ENCODE data around the gene FZD8.

FZD8 gene

DNA sequence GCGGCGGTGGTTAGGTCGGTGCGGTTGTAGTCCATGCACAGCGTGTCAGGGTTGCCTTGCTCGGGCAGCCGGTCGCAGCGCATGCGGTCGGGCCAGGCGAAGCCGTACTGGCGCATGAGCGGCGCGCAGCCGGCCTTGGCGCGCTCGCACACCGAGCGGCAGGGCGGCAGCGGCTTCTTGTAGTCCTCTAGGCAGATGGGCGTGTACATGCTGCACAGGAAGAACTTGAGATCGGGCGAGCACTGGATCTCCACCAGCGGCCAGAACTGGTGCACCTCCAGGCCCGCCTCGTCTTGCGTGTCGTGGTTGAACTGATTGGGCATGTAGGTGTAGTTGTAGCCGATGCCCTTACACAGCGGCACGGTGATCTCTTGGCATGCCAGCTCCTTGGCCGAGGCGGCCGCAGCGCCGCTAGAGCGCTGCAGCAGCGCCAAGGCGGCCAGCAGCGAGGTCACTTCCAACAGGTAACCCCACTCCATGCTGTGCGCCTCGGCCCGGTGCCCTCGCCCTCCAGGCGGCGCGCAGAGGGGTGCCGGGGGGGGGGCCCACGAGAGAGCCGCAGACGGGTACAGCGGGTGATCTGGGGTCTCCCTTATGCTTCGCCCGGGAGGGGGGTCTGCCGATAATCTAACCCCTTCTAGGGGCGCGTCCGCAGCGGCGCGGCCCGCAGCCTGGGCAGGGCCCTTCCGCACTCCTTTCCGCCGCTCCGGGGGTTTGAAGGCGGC is 983 bp downstream of the FZD8 start:
- DNase-seq, result peak; percentile 63

DNA sequence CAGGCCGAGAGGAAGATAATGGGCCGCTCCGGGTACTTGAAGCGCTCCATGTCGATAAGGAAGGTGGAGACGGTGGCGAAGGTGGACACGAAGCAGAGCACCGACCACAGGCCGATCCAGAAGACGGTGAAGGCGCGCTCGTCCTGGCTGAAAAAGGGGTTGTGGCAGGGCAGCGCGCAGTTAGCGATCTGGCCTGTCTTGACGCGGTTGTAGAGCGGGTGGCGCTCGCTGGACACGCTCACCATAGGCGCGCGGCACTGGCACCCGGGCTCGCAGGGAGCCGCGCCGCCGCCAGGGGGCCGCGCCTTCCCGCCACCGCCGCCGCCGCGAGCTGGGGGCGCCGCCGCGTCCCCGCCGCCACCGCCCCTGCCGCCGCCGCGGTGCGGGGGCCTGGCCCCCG is 1.6 kb downstream of the FZD8 start:
- peak; percentile 52 for DNase-seq

DNA sequence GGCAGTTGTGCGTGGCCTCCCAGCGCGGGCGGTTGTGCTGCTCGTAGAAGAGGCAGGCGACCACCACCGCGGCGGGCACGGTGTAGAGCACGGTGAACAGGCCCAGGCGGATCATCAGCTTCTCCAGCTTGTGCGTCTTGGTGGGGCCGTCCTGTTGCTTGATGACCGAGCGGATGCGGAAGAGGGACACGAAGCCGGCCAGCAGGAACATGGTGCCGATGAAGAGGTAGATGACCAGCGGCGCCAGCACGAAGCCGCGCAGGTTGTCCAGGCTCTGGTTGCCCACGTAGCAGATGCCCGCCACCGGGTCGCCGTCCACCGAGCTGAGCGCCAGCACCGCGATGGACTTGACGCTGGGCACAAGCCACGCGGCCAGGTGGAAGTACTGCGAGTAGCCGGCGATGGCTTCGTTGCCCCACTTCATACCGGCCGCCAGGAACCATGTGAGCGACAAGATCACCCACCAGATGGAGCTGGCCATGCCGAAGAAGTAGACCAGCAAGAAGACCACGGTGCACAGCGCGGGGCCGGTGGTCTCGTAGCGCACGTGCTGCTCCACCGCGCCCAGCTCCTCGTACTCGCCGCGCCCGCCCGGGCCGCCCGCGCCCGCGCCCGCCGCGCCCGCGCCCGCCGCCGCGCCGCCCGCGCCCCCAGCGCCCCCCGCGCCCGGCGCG is 2.2 kb downstream of the FZD8 start:
- DNase-seq, result peak; percentile 8

DNA sequence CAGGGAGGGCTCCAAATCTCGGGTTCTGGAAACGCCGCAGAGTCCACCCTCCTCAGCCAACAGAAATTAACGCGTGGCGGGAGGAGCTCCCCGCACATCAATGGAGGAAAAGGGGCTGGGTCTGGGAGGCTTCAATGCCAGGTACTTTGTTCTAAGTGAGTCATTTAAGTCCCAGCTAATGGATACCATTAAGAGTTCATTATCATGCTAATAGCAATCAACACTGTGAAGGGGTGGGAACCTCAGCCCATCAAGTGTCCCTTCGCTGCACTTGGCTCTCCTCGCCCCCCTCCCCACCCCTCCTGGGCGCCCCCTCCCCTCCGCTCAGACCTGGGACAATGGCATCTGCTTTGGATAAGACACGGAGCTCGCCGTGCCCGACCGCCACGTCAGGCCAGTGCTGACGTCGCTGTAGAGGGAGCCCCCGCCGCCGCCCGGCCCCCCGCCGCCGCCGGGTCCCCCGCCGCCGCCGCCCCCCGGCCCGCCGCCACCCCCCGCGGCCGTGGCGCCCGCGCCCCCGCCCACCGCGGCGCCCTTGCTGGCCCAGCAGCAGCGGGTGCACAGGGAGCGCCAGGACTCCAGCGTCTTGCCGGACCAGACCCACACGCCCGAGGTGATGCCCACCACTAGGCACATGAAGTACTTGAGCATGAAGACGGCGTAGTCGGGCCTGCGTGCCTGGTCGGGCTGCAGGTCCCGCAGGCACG is 2.9 kb downstream of the FZD8 start:
- no peak for DNase-seq

DNA sequence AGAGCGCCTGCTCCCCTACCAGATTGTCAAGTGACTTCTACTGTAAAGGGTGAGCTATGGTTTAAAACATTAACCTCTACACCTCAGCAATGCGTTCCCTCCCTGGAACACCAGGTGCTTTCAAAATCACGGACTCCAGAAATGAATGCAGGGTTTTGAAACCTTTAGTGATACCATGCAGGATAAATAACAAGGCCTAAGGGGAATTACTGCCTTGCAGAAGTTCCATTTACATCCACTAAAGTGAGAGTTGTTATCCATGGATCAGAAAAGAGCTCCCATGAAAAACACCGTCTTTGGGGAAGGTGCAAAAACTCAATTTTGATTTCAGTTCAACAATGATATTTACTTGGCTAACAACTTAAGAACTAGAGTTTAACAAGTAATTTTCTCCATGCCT is 4.0 kb downstream of the FZD8 start:
- no peak for DNase-seq

DNA sequence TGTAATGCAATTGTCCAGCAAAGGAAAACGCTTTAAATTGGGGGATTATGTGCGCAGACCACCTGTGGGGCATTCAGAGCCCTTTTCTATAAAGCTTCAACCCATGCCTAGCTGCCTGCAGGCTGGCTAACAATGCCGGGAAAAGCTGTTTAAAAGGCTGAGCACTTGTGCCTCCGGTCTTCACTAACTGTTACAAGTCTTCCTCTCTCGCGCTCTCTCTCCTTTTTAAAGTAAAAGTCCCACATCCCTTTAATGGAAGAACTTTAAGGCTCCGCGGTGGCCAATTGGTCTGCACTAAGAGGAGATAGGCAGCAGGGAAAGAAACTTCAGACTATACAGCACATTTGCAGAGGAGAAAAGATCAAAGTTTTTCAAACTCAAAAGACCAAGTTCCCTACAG is 4.6 kb downstream of the FZD8 start:
- DNase-seq, result no peak

DNA sequence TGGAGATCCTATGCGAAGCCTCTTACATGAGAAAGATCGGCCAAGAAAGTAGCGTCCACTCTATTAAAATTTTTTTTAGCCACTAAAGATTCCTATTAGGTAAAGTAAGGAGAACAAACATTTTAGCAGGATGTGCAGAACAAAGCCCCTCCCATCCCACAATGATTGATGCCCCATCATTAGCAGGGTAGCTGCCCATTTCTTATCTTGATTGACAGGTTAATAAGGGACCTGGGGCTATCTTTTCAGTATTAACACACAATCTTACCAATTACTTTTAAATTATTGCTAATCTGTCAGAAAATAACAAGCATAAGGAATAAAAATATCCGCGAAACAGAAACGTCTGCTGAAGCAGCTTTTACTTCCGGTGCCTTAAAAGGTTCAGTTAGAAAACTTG is 5.1 kb downstream of the FZD8 start:
- DNase-seq, result no peak

DNA sequence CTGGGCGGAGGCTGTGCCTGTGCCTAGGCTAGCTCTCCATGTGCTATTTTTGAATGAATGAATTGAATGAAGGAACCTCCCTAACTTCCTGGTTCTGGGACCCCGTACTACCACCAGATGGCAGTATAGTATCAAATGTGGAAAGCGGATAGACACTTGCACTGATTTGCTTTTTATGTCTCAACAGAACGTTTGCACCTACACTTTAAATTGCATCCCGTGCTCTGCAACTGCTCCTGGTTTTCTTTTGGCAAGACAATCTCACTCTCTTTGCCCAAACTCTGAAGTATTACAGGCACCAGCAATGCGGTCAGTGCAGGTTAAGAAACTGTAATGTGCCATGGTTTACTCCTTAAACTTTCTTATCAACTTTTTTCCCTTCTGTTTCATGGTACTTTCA is 6.5 kb downstream of the FZD8 start:
- peak; percentile 59 for DNase-seq

DNA sequence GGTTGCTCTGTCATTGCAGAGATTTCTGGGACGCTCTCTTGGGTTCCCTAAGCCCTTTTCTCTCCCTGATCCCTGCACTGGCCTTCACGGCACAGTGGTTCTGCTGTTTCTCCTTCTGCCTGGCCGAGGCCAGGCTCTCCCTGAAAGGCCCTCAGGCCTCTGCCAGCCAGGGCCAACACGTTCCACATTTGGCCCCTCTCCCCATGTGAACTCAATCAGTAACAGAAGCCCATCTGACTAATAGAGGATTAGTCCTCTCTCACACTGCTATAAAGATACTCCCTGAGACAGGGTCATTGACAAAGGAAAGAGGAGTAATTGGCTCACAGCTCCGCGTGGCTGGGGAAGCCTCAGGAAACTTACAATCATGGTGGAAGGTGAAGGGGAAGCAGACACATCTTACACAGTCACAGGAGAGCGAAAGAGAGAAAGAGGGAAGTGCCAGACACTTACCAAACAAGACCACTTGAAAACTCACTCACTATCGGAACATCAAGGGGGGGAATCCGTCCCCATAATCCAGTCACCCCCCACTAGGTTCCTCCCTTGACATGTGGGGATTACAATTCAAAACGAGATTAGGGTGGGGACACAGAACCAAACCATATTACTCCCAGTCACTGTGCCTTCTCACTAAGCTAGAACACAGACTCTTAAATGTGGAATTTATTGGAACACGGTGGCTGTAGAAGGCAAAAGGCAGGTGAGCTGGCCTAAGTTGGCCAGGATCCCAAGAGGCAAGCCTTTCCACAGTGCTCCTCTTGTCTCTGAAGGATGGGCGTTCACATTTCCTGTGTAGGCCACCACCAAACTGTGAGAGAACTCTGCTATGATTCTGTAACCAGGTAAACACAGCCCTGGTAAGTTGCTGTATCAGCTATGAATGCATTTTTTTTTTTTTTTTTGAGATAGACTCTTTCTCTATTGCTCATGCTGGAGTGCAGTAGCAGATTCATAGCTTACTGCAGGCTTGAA is 8.8 kb downstream of the FZD8 start:
- DNase-seq, result peak; percentile 15

DNA sequence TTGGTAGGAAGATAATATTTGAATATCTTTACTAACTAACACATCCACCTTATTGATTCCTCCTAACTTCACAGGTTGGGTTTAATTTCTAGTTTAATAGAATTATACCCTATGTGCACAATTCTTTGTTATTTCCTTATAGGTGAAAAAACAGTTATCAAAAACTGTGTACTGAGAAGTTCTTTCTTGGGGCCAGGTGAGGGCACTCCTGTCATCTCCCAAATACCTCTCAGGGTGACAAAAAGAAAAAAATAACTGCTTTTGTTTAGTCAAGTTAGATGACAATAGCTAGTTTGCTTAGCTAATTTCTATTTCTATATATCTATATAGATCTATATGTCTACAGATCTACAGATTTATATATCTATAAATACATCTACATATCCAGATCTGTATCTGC is 10.1 kb downstream of the FZD8 start:
- no peak for DNase-seq

DNA sequence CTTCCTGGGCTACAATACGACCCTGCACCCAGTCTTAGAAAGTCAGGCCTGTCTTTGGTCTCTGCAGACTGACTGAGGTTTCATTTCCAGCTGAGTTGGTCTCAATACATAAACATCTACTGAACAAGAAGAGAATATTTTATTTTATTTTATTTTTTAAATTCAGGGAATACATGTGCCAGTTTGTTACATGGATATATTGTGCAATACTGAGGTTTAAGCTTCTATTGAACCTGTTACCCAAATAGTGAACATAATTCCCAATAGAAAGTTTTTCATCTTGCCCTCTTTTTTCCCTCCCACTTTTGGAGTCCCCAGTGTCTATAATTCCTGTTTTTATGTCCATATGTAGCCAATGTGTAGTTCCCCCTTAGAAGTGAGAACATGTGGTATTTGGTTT is 10.7 kb downstream of the FZD8 start:
- no peak for DNase-seq

DNA sequence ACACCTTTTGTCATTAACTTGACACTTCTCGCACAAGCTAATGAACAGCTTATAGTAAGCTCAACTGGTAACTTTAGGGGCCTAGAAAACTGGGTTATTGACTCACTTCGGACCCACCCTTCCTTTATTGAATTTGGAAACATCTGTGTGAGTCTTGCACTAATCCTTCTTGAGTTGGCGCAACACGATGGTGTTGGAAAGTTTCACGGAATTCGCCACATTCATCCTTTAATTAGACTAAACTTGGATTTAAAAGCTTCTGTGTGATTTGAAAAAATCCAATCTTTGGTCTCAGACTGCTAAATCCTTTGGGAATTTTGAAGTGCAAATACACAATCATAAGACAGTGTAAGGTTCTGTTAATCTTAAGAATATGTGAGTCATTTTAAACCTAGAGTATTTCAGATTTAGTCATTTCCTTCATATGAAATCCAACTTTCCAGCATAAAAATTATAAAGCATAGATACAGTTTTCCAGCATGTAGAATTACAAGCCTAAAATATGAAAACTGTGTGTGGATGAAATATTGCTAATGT is 15.1 kb downstream of the FZD8 start:
- DNase-seq, result no peak

DNA sequence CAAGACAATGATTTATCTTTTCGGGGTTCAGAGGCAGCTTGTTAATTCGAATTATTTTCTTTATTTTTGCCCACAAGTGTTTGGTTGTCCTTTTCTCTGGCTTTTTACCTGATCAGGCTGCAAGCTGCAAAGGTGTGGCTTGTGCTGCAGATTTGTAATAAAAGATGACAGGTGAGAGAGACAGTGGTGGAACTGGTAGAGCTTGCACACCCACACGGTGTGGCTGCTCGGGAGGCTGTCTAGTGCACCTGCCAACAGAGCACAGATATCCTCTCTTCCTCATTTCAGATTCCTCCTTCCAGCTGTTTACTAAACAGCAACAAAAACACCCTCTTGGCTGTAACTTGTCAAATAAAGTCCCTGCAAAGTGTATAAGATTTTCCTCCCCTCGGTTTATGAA is 27.8 kb downstream of the FZD8 start:
- DNase-seq, result no peak

DNA sequence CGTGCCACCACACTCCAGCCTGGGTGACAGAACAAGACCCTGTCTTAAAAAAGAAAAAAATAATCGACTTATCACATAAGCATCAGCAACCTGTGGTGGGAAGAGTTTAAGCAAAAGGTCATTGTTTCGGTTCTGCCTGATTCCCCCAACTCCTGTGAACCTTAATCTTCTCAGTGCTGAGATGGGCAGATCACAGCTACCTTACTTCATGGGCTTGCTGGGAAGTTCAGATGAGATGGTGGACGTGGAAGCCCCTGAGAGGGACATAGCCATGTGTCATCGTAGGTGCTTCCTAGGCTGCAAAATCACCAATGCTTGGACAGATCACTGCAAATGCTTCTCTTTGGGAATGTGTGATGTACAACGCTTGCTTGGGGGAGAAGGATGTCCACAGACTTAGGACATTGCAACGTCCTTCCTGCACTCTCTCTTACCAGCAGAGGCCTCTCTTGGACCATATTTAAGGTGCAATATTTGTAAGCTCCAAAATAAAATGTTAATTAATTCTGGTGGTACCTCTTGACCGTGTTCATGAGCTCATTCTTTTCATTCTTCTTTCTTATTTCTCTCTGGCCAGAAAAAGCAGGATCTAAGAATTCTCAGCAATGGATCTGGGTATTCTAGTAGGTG is 28.4 kb downstream of the FZD8 start:
- DNase-seq, result no peak

DNA sequence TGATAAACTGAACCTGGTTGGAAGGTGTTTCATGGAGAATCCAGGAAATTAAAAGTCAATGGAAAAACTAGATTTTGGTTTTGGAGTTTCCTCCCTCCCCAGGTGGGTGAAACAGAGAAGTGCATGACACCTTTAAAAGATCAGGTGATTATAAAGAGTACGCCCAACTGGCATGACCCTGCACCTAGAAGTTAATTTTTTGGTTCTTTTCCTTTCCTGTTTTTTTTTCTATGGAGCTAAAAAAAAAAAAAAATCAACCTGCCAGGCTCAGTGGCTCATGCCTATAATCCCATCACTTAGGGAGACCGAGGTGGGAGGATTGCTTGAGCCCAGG is 29.0 kb downstream of the FZD8 start:
- no peak for DNase-seq

DNA sequence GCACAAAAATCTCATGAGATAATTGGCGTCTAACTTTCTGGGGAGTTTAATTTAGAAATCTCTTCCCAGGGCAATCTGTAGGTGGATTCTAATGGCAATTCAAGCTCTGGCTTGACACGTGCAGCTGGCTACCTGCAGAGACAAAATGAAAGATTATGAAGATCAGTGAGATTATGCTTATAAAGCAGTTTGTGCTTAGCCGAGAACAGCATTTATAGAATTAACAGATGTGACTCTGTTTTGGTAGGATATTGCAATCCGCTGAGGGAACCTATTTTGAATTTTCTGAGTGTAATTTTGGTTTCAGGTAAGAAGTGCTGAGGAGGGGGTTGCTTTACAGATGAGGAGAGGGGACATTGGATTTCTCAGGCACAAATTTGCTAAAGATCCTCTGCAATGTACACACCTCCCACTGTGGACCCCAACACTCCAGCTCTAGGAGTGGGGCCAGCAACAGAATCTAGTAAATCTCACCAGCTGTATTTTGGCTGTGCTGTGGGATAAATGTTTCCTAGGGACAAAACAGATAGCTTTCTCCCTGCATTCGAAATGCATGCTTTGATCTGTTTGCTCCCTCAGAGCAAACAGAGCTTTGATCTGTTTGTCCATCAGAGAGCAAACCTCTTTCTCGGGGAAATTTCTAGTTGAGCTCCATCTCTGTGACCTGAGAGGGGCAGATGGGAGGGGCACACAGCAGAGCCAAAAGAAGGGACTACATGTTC is 29.6 kb downstream of the FZD8 start:
- DNase-seq, result no peak

DNA sequence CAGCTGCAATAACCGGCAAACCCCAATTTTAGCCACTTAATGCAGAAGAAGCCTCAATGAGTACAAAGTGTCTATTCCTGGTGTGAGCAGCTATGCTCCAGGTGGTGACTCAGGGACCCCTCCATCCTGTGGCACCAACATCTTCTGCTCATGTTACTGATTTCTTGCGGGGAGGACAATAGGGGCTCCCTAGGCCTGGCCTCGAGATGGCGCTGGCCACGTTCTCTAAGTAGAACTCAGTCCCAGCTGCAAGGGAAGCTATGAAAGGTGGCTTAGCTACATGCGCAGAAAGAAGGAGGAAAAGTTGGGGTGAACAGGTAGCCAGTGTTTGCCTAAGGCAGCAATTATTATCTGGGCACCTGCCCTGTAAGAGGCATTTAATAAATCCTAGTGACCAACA is 30.3 kb downstream of the FZD8 start:
- DNase-seq, result no peak

DNA sequence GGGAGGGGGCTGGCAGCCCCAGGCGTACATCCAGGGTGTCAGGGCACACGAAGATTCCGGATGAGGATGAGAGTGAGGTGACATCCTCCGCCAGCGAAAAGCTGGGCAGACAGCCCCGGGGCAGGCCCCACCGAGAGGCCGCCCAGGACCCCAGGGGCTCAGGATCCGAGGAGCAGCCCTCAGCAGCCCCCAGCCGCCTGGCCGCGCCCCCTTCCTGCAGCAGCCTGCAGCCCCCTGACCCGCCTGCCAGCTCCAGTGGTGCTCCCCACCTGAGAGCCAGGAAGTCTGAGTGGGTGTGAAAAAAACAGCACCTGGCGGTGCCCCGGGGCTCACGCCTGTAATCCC is 33.8 kb downstream of the FZD8 start:
- no peak for DNase-seq

DNA sequence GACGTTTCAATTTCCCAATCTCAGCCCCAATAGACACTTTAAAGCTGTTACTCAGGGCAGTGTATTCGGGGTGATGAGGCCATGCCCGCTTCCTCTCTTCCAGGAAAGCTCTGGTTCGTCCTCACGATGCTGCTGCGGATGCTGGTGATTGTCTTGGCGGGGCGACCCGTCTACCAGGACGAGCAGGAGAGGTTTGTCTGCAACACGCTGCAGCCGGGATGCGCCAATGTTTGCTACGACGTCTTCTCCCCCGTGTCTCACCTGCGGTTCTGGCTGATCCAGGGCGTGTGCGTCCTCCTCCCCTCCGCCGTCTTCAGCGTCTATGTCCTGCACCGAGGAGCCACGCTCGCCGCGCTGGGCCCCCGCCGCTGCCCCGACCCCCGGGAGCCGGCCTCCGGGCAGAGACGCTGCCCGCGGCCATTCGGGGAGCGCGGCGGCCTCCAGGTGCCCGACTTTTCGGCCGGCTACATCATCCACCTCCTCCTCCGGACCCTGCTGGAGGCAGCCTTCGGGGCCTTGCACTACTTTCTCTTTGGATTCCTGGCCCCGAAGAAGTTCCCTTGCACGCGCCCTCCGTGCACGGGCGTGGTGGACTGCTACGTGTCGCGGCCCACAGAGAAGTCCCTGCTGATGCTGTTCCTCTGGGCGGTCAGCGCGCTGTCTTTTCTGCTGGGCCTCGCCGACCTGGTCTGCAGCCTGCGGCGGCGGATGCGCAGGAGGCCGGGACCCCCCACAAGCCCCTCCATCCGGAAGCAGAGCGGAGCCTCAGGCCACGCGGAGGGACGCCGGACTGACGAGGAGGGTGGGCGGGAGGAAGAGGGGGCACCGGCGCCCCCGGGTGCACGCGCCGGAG is 34.4 kb downstream of the FZD8 start:
- DNase-seq, result peak; percentile 5

DNA sequence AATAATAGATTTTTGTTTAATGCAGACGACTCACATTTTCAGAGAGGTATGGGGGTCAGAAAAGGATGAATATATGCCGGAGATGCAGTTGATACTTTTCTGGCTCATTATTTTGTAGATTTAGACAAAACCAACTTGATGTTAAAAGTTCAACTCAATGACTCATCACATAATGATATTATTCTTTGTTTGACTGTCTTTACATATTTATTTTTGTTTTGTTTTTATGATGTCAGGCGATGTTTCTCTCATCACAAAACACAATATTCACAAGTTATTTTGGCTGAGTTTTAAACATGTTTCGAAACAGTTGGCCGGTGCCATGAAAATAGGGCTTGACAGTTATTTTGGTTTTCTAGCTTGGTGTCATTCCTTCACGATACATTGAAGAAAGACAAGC is 35.7 kb downstream of the FZD8 start:
- DNase-seq, result no peak

DNA sequence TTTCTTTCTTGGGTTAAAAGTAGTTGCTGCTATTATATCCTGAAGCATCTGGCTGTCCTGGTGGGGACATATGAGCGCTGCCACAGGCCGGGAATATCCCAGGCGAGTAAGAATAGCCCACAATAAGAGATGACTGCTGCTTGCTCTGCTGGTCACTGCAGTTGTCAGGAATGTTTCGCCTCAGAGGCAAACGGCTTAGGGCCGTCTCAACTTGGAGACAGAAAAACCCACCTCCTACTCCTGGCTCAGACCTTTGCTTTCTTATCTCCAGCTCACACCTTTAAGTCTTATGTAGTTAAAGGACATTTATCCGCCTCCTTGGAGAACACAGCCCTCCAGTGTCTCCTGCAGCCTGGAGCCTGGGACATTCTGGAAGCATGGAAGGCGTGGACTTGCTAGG is 36.9 kb downstream of the FZD8 start, which contains the start of gene GJD4:
Gene GJD4, plus strand, starts transcription at position 151 of the 400 bp plus-strand sequence. Its CDS starts 227 bp downstream, at position 378.
- no peak for DNase-seq

All from NCI-H345 (cell line).